ENCODE measurements around the gene HOXC9. TPM values are rescaled to one million over a fixed set of nuclear protein-coding genes. Genes with fewer than 3 reads are reported as not detected.

Gene HOXC9
- total RNA-seq, 2 donors from 2014 or later = not detected

DNA sequence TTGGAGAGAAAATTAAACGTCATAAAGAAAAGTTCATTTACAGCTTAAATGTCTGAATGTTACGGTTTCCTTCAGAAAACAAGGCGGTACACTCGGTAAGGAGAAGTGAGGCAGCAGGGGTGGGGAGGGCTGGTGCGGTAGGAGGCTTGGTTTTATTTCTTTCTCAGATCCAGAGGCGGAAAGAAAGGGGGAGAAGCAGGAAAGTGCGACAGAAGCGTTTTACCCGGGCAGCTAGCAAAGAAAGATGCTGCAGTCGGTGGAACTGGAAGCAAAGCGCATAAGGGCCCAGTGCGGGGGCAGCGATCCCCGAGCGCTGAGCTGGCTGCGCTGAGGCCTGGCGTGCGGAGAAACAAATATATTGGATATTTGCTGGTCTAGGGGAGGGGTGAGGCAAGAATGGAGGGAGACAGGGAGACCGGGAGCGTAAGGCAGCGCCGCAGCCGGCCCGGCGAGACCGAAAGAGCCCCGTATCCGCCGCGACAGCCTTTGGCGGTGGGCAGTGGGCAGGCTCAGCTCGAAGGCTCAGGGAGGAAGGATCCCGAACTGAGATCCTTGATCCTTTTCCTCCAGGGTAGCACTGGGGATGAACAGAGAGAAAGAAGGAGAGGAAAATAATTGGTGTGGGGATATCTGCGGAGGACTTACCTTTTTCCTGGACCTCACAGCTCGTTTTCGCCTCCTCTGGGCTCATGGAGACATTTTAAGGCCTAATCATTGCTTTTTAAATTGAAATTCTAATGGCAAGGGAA is 33.4 kb upstream of the HOXC9 start:
- no peaks in the 10 kb centered on the region for H3K9me3 Mint-ChIP-seq

DNA sequence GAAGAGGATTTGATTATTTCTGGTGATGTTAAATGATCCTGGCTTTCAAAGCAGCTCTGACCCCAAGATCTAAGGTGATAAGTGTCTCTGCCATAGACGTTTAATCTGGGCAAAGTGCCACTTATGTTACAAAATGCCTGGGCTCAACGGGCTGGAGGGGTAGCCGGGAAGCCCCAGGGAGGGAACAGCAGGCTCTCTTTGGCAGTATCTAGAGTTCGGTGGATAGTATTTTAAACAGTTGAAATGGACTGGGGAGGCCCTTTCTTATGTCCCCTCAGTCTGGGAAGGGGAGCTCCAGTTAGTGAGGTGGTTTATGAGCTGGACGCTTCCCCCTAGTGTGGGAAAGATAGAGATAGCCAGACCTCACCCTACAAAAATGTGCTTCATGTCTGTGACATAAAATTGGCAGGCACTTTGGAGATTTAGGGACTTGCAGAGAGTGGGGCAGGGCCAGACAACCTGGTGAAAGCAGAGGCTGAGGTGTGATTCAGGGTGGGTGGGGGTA is 32.5 kb upstream of the HOXC9 start:
- H3K27me3 Mint-ChIP-seq (ENCODE audit: low read depth) = peaks cover 100% of the 10 kb centered on the region
- ATAC-seq (replicated peaks in 1 of 2) = no peak
- no peak for DNase-seq
- H3K9me3 Mint-ChIP-seq = no peaks in the 10 kb centered on the region
- H3K4me3 Mint-ChIP-seq = no peak overlapping the region
- no peaks in the 10 kb centered on the region for H3K36me3 Mint-ChIP-seq (ENCODE audit: insufficient read depth in 2 of 2)
- H3K27ac Mint-ChIP-seq = no peak overlapping the region
- H3K4me1 Mint-ChIP-seq (ENCODE audit: low read depth) = peaks cover 36% of the 10 kb centered on the region

More for the DNA sequence above, 33.4 kb upstream of the HOXC9 start:
- peaks cover 98% of the 10 kb centered on the region for H3K27me3 Mint-ChIP-seq (ENCODE audit: low read depth)
- peak overlapping the region; percentile 63 to 68 for H3K4me3 Mint-ChIP-seq
- H3K36me3 Mint-ChIP-seq (ENCODE audit: insufficient read depth in 2 of 2) = no peaks in the 10 kb centered on the region
- DNase-seq (no peak), ATAC-seq (replicated peaks in 1 of 2) (no peak)
- peaks cover 36% of the 10 kb centered on the region for H3K4me1 Mint-ChIP-seq (ENCODE audit: low read depth)
- no peak overlapping the region for H3K27ac Mint-ChIP-seq

DNA sequence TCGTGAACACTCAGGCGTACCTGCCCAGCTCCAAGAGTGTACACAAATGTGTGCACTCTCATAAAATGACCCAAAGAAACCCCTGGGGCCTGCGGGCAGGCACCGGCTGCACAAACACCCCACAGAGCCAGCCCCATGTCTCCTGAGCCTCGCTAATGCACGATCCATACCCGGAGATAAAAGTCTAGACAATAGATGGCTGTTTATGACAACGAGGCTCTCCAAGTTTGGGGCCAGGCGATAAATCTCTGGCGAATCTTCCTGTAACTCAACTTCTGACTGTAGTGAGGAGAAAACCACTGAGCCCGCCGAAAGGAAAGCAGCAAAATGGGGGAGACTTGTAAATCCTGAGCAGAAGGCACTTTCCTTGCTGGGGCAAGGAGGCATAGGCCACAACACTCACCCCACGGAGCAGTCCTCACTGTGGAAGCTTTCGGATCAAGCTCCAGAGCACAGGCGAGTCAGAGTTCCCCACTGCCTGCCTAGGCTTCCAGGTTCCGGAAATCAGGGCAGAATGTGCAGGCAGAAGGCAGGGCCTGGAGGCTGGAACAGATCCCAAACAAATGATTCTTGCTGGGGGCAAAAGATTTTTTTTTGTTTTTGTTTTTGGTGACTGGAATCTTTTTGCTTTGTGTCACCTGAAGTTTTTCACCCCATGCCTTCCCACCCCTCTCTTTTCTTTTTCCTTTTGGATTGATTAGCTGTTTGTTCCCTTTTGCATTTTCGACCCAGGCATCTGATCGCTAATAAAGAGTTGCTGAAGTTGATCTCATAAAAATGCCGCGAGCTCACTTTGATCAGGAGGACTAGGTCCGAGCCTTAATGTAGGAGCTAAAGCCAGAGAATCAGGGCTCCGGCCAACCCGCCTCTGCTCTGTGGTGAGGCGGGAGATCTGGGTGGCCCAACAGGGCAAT is 31.5 kb upstream of the HOXC9 start:
- Mint-ChIP-seq H3K9me3 (no peaks in the 10 kb centered on the region), H3K27ac (no peak overlapping the region), H3K27me3 (ENCODE audit: low read depth) (peaks cover 100% of the 10 kb centered on the region), H3K4me3 (no peak overlapping the region), H3K36me3 (ENCODE audit: insufficient read depth in 2 of 2) (peaks cover 3% of the 10 kb centered on the region in 2 donors), H3K4me1 (ENCODE audit: low read depth) (peaks cover 37% of the 10 kb centered on the region)
- no peak for DNase-seq
- ATAC-seq (replicated peaks in 1 of 2) = no peak

DNA sequence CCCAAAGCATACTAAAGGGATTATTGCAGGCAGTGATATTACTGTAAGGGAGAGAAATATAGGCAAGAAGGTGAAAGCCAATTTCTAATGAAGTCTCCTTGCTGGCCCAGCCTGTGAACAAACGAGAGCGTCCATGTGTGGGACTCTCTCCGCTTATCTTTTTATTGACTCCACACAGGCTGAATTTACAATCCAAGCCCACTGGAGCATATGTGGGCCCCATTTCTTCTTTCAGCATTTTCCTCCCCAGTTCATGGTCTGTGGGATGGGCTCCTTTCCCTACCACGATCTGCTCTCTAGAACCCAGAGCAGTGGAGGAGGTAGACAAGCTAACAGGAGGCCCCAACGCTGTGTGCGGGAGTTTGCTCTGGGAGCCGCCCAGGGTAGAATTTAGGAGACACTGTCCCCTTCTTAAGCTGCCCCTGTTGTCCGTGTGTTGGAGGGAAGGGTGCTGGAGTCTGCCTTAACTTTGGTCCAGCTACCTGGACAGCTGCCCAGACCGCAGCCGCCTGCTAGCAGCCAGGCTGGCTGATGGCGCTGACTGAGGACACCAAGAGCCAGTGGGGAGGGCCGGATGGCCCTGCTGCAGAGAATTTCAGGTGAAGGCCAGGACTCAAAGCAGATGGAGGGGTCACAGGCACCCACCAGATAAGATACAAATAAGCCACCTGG is 30.2 kb upstream of the HOXC9 start:
- Mint-ChIP-seq H3K4me3 (no peak overlapping the region), H3K27ac (no peak overlapping the region), H3K4me1 (ENCODE audit: low read depth) (peaks cover 25% of the 10 kb centered on the region), H3K9me3 (no peaks in the 10 kb centered on the region), H3K36me3 (ENCODE audit: insufficient read depth in 2 of 2) (peaks cover 3% of the 10 kb centered on the region in 2 donors), H3K27me3 (ENCODE audit: low read depth) (peaks cover 89% of the 10 kb centered on the region)
- DNase-seq (no peak), ATAC-seq (replicated peaks in 1 of 2) (no peak)

DNA sequence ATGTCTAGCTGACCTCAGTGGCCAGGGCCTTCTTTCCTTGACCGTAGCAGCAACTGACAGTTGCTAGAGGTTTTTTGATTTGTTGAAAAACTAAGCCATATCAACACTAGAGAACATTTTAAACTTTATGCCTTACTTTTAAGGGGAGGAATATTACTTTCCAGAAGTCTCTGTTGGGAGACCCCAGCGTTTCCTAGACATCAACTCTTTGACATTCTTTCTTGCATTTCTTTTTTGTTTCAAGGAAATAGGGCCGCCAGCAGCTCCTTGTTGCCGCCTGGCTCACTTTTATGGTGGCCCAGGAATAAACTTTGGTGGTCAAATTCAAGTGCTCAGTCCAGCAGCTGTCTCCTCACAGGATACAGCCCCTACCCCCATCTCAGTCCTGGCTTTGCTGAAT is 29.5 kb upstream of the HOXC9 start:
- peaks cover 85% of the 10 kb centered on the region for H3K27me3 Mint-ChIP-seq (ENCODE audit: low read depth)
- peaks cover 24% of the 10 kb centered on the region for H3K4me1 Mint-ChIP-seq (ENCODE audit: low read depth)
- H3K4me3 Mint-ChIP-seq = no peak overlapping the region

DNA sequence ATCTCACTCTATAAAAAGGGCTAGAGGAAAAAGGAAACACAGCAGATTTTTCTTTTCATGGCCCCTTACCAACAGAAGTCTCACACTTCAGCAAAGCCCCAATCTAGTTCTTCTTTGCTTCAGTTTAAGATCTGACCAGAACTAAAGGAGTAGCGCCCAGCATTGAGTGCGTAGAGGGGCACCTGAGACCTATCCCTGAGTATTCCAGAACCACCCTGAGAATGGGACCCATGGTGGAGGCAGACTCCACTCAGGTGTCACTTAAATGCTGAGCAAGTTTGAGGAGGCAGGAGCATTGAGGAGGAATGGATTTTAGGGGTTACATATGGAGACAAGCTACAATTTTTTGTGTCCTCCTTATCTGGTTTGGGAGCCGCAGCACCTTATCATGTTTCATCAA is 28.8 kb upstream of the HOXC9 start:
- no peak for ATAC-seq (replicated peaks in 1 of 2)
- Mint-ChIP-seq H3K27me3 (ENCODE audit: low read depth) (peaks cover 85% of the 10 kb centered on the region), H3K4me3 (no peak overlapping the region), H3K27ac (no peak overlapping the region), H3K9me3 (no peaks in the 10 kb centered on the region), H3K36me3 (ENCODE audit: insufficient read depth in 2 of 2) (peaks cover 3% of the 10 kb centered on the region in 2 donors), H3K4me1 (ENCODE audit: low read depth) (peaks cover 25% of the 10 kb centered on the region)
- no peak for DNase-seq

More for the DNA sequence above, 29.5 kb upstream of the HOXC9 start:
- Mint-ChIP-seq H3K36me3 (ENCODE audit: insufficient read depth in 2 of 2) (peaks cover 3% of the 10 kb centered on the region in 2 donors), H3K27ac (no peak overlapping the region), H3K9me3 (no peaks in the 10 kb centered on the region)
- ATAC-seq (replicated peaks in 1 of 2) (no peak), DNase-seq (no peak)

DNA sequence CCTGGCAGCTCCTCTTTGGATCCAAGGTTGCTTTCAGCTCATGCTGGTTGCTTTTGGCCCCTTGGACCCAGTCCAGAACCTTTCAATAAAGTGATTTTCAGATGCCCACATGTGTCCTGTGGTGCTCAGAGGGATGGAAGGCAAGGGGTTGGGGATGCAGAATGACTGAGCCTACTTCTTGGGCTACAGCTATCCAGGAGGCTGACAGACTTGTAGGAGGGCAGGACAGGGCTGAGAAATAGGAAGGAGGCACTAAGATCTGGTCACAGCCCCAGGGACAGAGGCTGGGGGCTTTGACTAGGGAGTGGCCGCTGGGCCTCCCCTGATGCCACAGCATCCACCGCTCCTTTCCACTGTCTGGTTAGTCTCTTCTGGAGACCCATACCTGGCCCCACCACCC is 28.3 kb upstream of the HOXC9 start:
- peaks cover 3% of the 10 kb centered on the region in 2 donors for H3K36me3 Mint-ChIP-seq (ENCODE audit: insufficient read depth in 2 of 2)
- DNase-seq (no peak), ATAC-seq (replicated peaks in 1 of 2) (no peak)
- H3K4me3 Mint-ChIP-seq = no peak overlapping the region
- H3K27ac Mint-ChIP-seq = no peak overlapping the region
- H3K9me3 Mint-ChIP-seq = no peaks in the 10 kb centered on the region
- H3K27me3 Mint-ChIP-seq (ENCODE audit: low read depth) = peaks cover 85% of the 10 kb centered on the region
- peaks cover 20% of the 10 kb centered on the region for H3K4me1 Mint-ChIP-seq (ENCODE audit: low read depth)

DNA sequence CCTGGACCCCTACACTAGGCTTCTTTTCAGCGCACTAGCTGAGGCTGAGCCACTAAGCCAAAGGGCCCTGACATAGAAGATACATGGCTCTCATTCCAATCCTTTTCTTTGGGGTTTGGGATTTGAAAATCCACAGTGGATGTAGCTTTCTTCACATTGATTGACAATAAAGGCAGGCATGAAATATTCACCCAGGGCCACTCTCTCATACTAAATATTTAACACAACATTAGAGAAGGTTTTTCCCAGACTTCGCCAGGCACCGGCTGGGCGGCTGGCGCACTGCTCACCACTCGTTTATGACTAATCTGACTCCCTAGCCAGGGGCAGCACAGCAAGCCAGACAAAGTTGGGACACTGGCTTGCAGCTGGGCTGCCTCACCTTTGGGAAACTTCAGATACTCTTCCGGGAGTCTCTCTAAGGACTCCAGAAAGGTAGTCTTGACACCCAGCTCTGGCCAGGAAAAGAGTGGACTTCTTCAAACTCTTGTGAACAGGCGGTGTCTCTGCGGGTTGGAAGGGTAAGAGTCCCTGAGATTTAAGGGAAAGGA is 27.7 kb upstream of the HOXC9 start:
- no peak overlapping the region for H3K4me3 Mint-ChIP-seq
- peaks cover 85% of the 10 kb centered on the region for H3K27me3 Mint-ChIP-seq (ENCODE audit: low read depth)
- H3K36me3 Mint-ChIP-seq (ENCODE audit: insufficient read depth in 2 of 2) = peaks cover 3% of the 10 kb centered on the region in 2 donors
- no peaks in the 10 kb centered on the region for H3K9me3 Mint-ChIP-seq
- ATAC-seq (replicated peaks in 1 of 2) = no peak
- H3K4me1 Mint-ChIP-seq (ENCODE audit: low read depth) = peaks cover 17% of the 10 kb centered on the region
- no peak for DNase-seq
- H3K27ac Mint-ChIP-seq = no peak overlapping the region

DNA sequence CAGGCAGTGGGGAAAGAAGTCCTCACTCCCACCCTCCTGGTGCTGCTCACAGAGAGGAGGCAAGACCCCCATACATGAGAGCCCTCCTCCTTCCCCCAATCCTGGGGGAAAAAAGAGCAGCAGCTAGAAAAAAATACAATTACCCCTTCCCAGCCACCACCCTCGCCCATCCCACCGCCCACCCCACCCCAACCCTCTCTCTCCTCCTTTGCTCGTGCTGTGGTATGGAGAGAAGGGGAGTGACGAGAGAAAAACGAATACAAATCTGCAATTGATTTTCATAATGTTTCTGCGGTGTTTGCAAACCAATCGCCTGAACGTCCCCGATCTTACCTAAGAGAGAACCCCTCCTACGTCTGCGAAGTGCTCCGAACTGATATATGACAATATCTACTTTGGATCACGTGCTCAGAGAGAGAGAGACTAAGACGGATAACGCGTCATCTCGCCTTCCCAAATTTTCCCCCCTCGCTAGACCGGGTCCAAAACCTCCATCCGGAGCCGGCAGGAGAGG is 27.2 kb upstream of the HOXC9 start, which contains the start of gene HOXC11:
Gene HOXC11 (plus strand): TSS at position 405 of the 514 bp plus-strand sequence. CDS start 116 bp downstream, outside the sequence.
- Mint-ChIP-seq H3K4me1 (ENCODE audit: low read depth) (peaks cover 17% of the 10 kb centered on the region), H3K27ac (peak within 1 kb of the TSS; percentile 75), H3K9me3 (no peaks in the 10 kb centered on the region), H3K4me3 (peak within 1 kb of the TSS; percentile 72 to 76), H3K36me3 (ENCODE audit: insufficient read depth in 2 of 2) (peaks cover 3% of the 10 kb centered on the region in 2 donors), H3K27me3 (ENCODE audit: low read depth) (peaks cover 85% of the 10 kb centered on the region)
- DNase-seq (no peak), ATAC-seq (replicated peaks in 1 of 2) (no peak)

DNA sequence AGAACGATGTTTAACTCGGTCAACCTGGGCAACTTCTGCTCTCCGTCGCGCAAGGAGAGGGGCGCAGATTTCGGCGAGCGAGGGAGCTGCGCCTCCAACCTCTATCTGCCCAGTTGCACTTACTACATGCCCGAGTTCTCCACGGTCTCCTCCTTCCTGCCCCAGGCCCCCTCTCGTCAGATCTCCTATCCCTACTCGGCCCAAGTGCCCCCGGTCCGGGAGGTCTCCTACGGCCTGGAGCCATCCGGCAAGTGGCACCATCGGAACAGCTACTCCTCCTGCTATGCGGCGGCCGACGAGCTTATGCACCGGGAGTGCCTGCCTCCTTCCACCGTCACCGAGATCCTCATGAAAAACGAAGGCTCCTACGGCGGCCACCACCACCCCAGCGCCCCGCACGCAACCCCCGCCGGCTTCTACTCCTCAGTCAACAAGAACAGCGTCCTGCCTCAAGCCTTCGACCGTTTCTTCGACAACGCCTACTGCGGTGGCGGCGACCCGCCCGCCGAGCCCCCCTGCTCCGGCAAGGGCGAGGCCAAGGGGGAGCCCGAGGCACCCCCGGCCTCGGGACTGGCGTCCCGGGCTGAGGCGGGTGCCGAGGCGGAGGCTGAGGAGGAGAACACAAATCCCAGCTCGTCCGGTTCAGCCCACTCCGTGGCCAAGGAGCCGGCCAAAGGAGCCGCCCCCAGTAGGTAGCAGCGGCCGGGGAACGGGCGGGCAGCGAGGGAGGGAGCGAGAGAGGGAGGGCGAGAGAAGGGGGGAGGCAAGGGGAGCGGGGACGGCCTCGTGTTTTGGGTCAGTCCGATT is 26.5 kb upstream of the HOXC9 start:
- Mint-ChIP-seq H3K4me3 (peak overlapping the region; percentile 72 to 76), H3K36me3 (ENCODE audit: insufficient read depth in 2 of 2) (peaks cover 3% of the 10 kb centered on the region in 2 donors), H3K27ac (peak overlapping the region; percentile 75), H3K27me3 (ENCODE audit: low read depth) (peaks cover 85% of the 10 kb centered on the region), H3K4me1 (ENCODE audit: low read depth) (peaks cover 17% of the 10 kb centered on the region), H3K9me3 (no peaks in the 10 kb centered on the region)
- DNase-seq = no peak
- no peak for ATAC-seq (replicated peaks in 1 of 2)

DNA sequence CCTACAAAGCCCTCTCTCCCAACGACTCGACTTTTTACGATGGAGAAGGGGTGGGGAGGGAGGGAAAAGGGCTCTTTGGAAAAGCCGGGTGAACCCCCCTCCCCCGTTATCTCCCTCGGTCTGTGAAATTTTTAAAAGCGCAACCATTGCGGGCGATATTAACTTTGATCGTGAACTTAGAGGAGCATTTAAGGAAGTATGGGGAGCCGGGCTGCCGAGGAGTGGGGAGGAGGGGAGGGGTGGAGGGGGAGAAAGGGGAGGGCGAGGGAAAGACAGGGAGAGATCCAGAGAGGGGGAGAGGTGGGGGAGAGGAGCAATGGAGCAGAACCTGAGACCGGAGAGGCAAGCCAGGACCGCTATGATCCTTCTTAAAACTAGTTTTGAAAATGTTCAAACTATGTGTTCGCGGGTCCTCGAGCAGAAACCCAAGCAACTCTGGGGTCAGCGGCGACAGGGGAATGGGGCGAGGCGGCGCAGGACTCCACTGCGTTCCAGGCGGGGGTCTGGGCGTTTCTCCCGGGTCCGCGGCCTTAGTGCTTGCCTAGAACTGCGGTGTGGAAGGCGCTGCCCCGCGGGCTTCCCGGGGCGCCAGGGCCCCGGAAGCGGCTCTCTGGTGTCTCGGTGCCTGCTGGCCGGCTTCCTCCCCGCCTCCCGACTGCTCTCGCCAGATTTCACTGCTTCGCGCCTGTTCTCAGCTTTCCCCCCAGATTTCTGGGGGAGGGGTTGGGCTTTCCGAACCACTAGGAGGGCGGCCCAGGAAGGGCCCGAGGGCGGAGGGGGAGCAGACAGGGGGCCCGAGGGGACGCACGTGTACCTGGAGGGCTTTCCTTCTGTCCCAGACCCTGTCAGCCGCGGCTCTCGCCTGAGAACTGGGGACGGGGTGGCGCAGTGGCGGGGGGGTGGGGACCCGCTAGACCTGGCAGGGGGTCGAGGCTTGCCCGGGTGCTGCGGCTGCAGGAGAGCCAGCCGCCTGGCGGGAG is 25.6 kb upstream of the HOXC9 start, which contains the start of gene HOTAIR:
Gene HOTAIR (minus strand): TSS at position 871 of the 980 bp plus-strand sequence.
- Mint-ChIP-seq H3K4me1 (ENCODE audit: low read depth) (peaks cover 17% of the 10 kb centered on the region), H3K4me3 (peak within 1 kb of the TSS; percentile 76 to 77), H3K27me3 (ENCODE audit: low read depth) (peaks cover 85% of the 10 kb centered on the region), H3K9me3 (no peaks in the 10 kb centered on the region), H3K36me3 (ENCODE audit: insufficient read depth in 2 of 2) (peaks cover 3% of the 10 kb centered on the region in 2 donors), H3K27ac (peak within 1 kb of the TSS; percentile 38)
- DNase-seq (peak; percentile 40 to 52), ATAC-seq (replicated peaks in 1 of 2) (peak; percentile 53 to 57)
